ENCODE results near the gene ACIN1. TPM values are rescaled to one million over a fixed set of nuclear protein-coding genes. Genes with fewer than 3 reads are reported as not detected.

The ACIN1 gene
- total and polyA plus RNA-seq, 2 of the 13 experiments (the other 11 are each of a cell fraction or from before 2014, with no cell fraction given), result 165 to 183 TPM

DNA sequence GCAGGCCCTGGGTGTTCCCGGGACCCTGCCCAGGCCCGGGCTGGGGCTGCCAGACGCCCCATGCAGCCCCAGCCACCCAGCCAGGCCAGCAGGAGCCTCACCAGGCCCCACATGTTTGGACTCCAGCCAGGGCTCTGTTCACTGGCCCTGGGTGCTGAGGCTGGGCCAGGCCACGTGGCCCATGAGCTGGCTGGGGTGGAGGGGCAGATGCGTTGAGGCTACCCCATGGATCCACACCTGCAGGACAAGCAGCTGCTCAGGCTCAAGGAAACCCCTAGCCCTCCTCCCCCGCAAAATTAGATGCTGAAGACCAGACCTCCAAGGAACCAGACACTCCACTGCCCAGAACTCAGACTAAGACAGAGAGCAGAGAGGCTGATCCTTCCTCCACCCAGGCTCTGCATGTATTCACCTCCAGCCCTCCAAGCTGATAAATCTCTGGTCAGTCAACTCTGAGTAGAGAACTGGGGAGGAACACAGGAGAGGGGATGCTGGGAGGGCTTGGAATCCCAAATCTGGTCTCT lies 39.3 kb downstream of the ACIN1 start (continued):
- TF ChIP-seq, protein P1, sequence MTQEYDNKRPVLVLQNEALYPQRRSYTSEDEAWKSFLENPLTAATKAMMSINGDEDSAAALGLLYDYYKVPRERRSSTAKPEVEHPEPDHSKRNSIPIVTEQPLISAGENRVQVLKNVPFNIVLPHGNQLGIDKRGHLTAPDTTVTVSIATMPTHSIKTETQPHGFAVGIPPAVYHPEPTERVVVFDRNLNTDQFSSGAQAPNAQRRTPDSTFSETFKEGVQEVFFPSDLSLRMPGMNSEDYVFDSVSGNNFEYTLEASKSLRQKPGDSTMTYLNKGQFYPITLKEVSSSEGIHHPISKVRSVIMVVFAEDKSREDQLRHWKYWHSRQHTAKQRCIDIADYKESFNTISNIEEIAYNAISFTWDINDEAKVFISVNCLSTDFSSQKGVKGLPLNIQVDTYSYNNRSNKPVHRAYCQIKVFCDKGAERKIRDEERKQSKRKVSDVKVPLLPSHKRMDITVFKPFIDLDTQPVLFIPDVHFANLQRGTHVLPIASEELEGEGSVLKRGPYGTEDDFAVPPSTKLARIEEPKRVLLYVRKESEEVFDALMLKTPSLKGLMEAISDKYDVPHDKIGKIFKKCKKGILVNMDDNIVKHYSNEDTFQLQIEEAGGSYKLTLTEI (CRISPR knock-in tag; conservative IDR thresholded peaks at IDR 0.05), result no peak
- TF ChIP-seq ZFX (CRISPR knock-in tag; IDR thresholded peaks at IDR 0.05; ENCODE audit: low read depth) (peak; percentile 45; the same call in 1 of the 2 replicates), KDM4B (CRISPR knock-in tag; IDR thresholded peaks at IDR 0.05) (no peak), ZNF547 (CRISPR knock-in tag; IDR thresholded peaks at IDR 0.05) (peak; percentile 56), ZNF572 (CRISPR knock-in tag; IDR thresholded peaks at IDR 0.05) (0 out of 2 replicates have a peak, but pooled peaks have one; percentile 11), CHCHD3 (CRISPR knock-in tag; IDR thresholded peaks at IDR 0.05) (0 out of 2 replicates have a peak, but pooled peaks have one; percentile 4), LBX2 (CRISPR knock-in tag; IDR thresholded peaks at IDR 0.05; ENCODE audit: borderline replicate concordance) (0 out of 2 replicates have a peak, but pooled peaks have one; percentile 25), ZNF782 (CRISPR knock-in tag; IDR thresholded peaks at IDR 0.05; ENCODE audit: borderline replicate concordance) (0 out of 2 replicates have a peak, but pooled peaks have one; percentile 6), PHB2 (IDR thresholded peaks at IDR 0.05; ENCODE audit: partially characterized antibody) (no peak), MNT (IDR thresholded peaks at IDR 0.05) (peak; percentile 75), REPIN1 (CRISPR knock-in tag; IDR thresholded peaks at IDR 0.05; ENCODE audit: borderline replicate concordance, low read depth) (0 out of 2 replicates have a peak, but pooled peaks have one; percentile 1), TMF1 (CRISPR knock-in tag; IDR thresholded peaks at IDR 0.05; ENCODE audit: low read depth) (no peak), TEAD3 (CRISPR knock-in tag; optimal IDR thresholded peaks at IDR 0.05; ENCODE audit: borderline replicate concordance) (peak; percentile 16), ATF7-NPFF (CRISPR knock-in tag; IDR thresholded peaks at IDR 0.05; ENCODE audit: low read depth) (0 out of 2 replicates have a peak, but pooled peaks have one; percentile 7), ZNF280B (CRISPR knock-in tag; IDR thresholded peaks at IDR 0.05; ENCODE audit: borderline replicate concordance) (0 out of 2 replicates have a peak, but pooled peaks have one; percentile 25), REST (IDR thresholded peaks at IDR 0.05; ENCODE audit: borderline replicate concordance in 1 of 2, low read depth in 1 of 2, low read length in 2 of 2) (peak in 1 of 2 experiments; percentile 46; a peak in 1 of 4 replicates)

Data from HepG2 (cell line).